Endothelial cell of umbilical vein (primary cell): ENCODE results near the gene APP.

Source experiments
- EZH2 ChIP-seq: IDR thresholded peaks from 2 replicates; pipeline ENCODE4 v1.6.1; 2012; ENCODE audit warnings: borderline replicate concordance, low read depth, mild to moderate bottlenecking, moderate library complexity, low read length, inconsistent platforms; ENCODE audit not compliant: severe bottlenecking
- POLR2A ChIP-seq: IDR thresholded peaks from 2 replicates; pipeline ENCODE4 v1.6.1; 2012; ENCODE audit warnings: low read depth, mild to moderate bottlenecking, control low read depth, low read length
- POLR2AphosphoS5 ChIP-seq: IDR thresholded peaks from 2 replicates; pipeline ENCODE4 v1.6.1; 2012; ENCODE audit warnings: low read depth, mild to moderate bottlenecking, control low read depth, low read length, moderate library complexity; ENCODE audit not compliant: insufficient read depth
- TF ChIP-seq, protein P1 (sequence below), 2 donors: IDR thresholded peaks; 1 replicate in 1 of 2; 2 replicates in 1 of 2; pipeline ENCODE4 v1.5.1; 2011; ENCODE audit warnings: low read length in 2 of 2, mild to moderate bottlenecking in 2 of 2, moderate library complexity in 2 of 2, control low read depth in 1 of 2, inconsistent platforms in 1 of 2, low read depth in 1 of 2; ENCODE audit not compliant: insufficient read depth in 1 of 2; ENCODE audit errors: extremely low read depth in 1 of 2

GRCh38 chr21:26093122-26093521 lies 77.4 kb downstream of the APP start:
- TF ChIP-seq, protein P1, sequence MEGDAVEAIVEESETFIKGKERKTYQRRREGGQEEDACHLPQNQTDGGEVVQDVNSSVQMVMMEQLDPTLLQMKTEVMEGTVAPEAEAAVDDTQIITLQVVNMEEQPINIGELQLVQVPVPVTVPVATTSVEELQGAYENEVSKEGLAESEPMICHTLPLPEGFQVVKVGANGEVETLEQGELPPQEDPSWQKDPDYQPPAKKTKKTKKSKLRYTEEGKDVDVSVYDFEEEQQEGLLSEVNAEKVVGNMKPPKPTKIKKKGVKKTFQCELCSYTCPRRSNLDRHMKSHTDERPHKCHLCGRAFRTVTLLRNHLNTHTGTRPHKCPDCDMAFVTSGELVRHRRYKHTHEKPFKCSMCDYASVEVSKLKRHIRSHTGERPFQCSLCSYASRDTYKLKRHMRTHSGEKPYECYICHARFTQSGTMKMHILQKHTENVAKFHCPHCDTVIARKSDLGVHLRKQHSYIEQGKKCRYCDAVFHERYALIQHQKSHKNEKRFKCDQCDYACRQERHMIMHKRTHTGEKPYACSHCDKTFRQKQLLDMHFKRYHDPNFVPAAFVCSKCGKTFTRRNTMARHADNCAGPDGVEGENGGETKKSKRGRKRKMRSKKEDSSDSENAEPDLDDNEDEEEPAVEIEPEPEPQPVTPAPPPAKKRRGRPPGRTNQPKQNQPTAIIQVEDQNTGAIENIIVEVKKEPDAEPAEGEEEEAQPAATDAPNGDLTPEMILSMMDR (IDR thresholded peaks at IDR 0.05; ENCODE audit: extremely low read depth in 1 of 2, insufficient read depth in 1 of 2, low read depth in 1 of 2, low read length in 2 of 2) = no peak
- TF ChIP-seq POLR2A (no peak), POLR2AphosphoS5 (no peak), EZH2 (no peak)
